Gastrocnemius medialis (tissue), 4 donors: ENCODE data around the gene GRHL3.

Source experiments
- POLR2A ChIP-seq, 2 donors: fragments of 450-650 bp; IDR thresholded peaks; one replicate each; pipeline ENCODE4 v1.6.1; 2017; ENCODE audit warnings: antibody characterized with exemption in 2 of 2, mild to moderate bottlenecking in 2 of 2, moderate library complexity in 2 of 2
- TF ChIP-seq, protein P1 (sequence below), 5 experiments: fragments of 450-650 bp in 3 of 5; fragments of 200-600 bp in 2 of 5; sonication (generic) in 2 of 5; IDR thresholded peaks in 4 of 5; conservative IDR thresholded peaks in 1 of 5; 1 replicate in 4 of 5; 2 replicates in 1 of 5; pipeline ENCODE4 v1.5.1; 2016 to 2019; ENCODE audit warnings: antibody characterized with exemption in 5 of 5, mild to moderate bottlenecking in 3 of 5, moderate library complexity in 3 of 5

DNA sequence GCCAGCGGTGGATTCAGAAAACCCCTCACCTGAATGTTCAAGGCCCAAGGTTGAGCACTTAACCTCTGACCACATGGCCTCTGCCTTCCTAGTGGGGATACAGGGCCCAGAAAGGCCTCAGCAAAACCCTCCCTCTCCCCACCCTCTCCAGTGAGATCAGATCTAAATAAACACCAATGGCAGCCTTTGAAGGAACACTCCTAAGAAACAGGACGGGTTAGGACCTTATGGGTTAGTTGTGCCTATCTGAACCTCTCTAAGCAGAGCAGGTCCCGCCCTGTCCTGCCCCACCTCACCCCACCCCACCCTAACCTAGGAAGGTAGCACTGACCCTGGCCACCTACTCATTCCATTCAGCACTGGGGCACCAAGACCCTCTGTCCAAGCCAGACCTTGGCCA, 7.9 kb upstream of the GRHL3 start:
- TF ChIP-seq, protein P1, sequence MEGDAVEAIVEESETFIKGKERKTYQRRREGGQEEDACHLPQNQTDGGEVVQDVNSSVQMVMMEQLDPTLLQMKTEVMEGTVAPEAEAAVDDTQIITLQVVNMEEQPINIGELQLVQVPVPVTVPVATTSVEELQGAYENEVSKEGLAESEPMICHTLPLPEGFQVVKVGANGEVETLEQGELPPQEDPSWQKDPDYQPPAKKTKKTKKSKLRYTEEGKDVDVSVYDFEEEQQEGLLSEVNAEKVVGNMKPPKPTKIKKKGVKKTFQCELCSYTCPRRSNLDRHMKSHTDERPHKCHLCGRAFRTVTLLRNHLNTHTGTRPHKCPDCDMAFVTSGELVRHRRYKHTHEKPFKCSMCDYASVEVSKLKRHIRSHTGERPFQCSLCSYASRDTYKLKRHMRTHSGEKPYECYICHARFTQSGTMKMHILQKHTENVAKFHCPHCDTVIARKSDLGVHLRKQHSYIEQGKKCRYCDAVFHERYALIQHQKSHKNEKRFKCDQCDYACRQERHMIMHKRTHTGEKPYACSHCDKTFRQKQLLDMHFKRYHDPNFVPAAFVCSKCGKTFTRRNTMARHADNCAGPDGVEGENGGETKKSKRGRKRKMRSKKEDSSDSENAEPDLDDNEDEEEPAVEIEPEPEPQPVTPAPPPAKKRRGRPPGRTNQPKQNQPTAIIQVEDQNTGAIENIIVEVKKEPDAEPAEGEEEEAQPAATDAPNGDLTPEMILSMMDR (IDR thresholded peaks at IDR 0.05 in 4 of 5, conservative IDR thresholded peaks at IDR 0.05 in 1 of 5), result no peak
- TF ChIP-seq POLR2A (IDR thresholded peaks at IDR 0.05), result no peak
